K562 (cell line): ENCODE measurements around the gene CAMK2B. TPM values are rescaled to one million over a fixed set of nuclear protein-coding genes. Genes with fewer than 3 reads are reported as not detected.

Experiments used
- ATF2 ChIP-seq: sonication (generic); formaldehyde crosslinking; IDR thresholded peaks from 2 replicates; pipeline ENCODE4 v1.8.1; 2022; ENCODE audit warnings: missing genetic modification reagents
- CBX3 ChIP-seq, 2 experiments: IDR thresholded peaks; 1 replicate in 1 of 2; 2 replicates in 1 of 2; pipeline ENCODE4 v1.6.1; 2012; ENCODE audit warnings: inconsistent platforms in 2 of 2, low read length in 2 of 2, borderline replicate concordance in 1 of 2, control low read depth in 1 of 2
- CEBPZ ChIP-seq: fragments of 150-350 bp; IDR thresholded peaks from 2 replicates; pipeline ENCODE4 v1.6.1; 2014; ENCODE audit warnings: low read depth, mild to moderate bottlenecking, low read length, borderline replicate concordance
- CREB1 ChIP-seq, 2 experiments: sonication (generic) in 1 of 2; formaldehyde crosslinking in 1 of 2; IDR thresholded peaks; 2 replicates each; pipeline versions ENCODE4 v1.6.1 to v1.8.0; 2012 to 2022; ENCODE audit warnings: inconsistent platforms in 1 of 2, mild to moderate bottlenecking in 1 of 2, missing genetic modification reagents in 1 of 2, moderate library complexity in 1 of 2
- DIDO1 ChIP-seq: fragments of 450-650 bp; IDR thresholded peaks from 2 replicates; pipeline ENCODE4 v1.6.1; 2016; ENCODE audit warnings: low read depth, missing biosample characterization, missing genetic modification characterization
- MAFG ChIP-seq: fragments of 450-650 bp; conservative IDR thresholded peaks from 2 replicates; pipeline ENCODE4 v1.6.1; 2016; ENCODE audit warnings: missing genetic modification characterization, missing compliant biosample characterization
- MAX ChIP-seq: sonication (generic); formaldehyde crosslinking; IDR thresholded peaks from 2 replicates; pipeline ENCODE4 v1.9.0; 2022; ENCODE audit warnings: mild to moderate bottlenecking, missing genetic modification reagents
- MAZ ChIP-seq, 2 experiments: fragments of 450-650 bp in 1 of 2; sonication (generic) in 1 of 2; formaldehyde crosslinking; IDR thresholded peaks in 1 of 2; conservative IDR thresholded peaks in 1 of 2; 2 replicates each; pipeline versions ENCODE4 v1.4.0 to v1.5.0; 2020; ENCODE audit warnings: mild to moderate bottlenecking in 1 of 2, missing genetic modification reagents in 1 of 2
- NKRF ChIP-seq: fragments of 450-650 bp; IDR thresholded peaks from 2 replicates; pipeline ENCODE4 v1.6.1; 2016; ENCODE audit warnings: borderline replicate concordance
- NR2C2 ChIP-seq, 2 experiments: fragments of 200-800 bp in 1 of 2; sonication (Bioruptor generic) in 1 of 2; sonication (generic) in 1 of 2; formaldehyde crosslinking in 1 of 2; IDR thresholded peaks; 2 replicates each; pipeline versions ENCODE4 v1.6.1 to v1.8.0; 2016 to 2022; ENCODE audit warnings: mild to moderate bottlenecking in 1 of 2, missing compliant biosample characterization in 1 of 2, missing genetic modification characterization in 1 of 2, missing genetic modification reagents in 1 of 2
- SIX5 ChIP-seq, 2 experiments: IDR thresholded peaks; 2 replicates each; pipeline ENCODE4 v1.6.1; 2011; ENCODE audit warnings: low read length in 2 of 2, borderline replicate concordance in 1 of 2, low read depth in 1 of 2, mild to moderate bottlenecking in 1 of 2, moderate library complexity in 1 of 2; ENCODE audit not compliant: insufficient read depth in 1 of 2
- TCF3 ChIP-seq: sonication (generic); formaldehyde crosslinking; IDR thresholded peaks from 2 replicates; pipeline ENCODE4 v1.4.0; 2020; ENCODE audit warnings: mild to moderate bottlenecking, missing genetic modification reagents
- THRA ChIP-seq: fragments of 450-650 bp; IDR thresholded peaks from 2 replicates; pipeline ENCODE4 v1.6.1; 2017; ENCODE audit warnings: mild to moderate bottlenecking, moderate library complexity
- ZNF175 ChIP-seq: fragments of 200-800 bp; sonication (Bioruptor generic); IDR thresholded peaks from 2 replicates; pipeline ENCODE4 v1.6.1; 2016; ENCODE audit warnings: low read depth, mild to moderate bottlenecking, missing genetic modification characterization, missing compliant biosample characterization
- ZNF695 ChIP-seq: fragments of 450-650 bp; formaldehyde crosslinking; IDR thresholded peaks from 2 replicates; pipeline ENCODE4 v1.4.0; 2020; ENCODE audit warnings: mild to moderate bottlenecking, moderate library complexity
- polyA plus RNA-seq, 8 experiments: library from polyadenylated mRNA; depleted of rRNA in 4 of 8; stranded (reverse) in 5 of 8; unstranded in 3 of 8; fragments of >200 nt; fragmentation: Nextera tagmentation in 2 of 8; fragmentation: Illumina TruSeq in 1 of 8; extraction: Ambion mirVana in 2 of 8; extraction: Trizol in 1 of 8; gene quantifications; 2 replicates each; pipeline versions ENCODE4 v1.2.1 to v1.2.3, GENCODE V29; 2011 to 2014; ENCODE audit warnings: inconsistent platforms in 1 of 8, missing spikeins in 1 of 8
- total RNA-seq, 7 experiments: library from RNA; depleted of rRNA in 6 of 7; stranded (reverse); fragments of >200 nt in 6 of 7; fragmentation: Illumina TruSeq in 2 of 7; extraction: Trizol in 2 of 7; gene quantifications; 2 replicates each; pipeline versions ENCODE4 v1.2.1 to v1.2.3, GENCODE V29; 2011 to 2021; ENCODE audit warnings: low replicate concordance in 1 of 7

CAMK2B gene
- total and polyA plus RNA-seq, 9 of the 15 experiments (the other 6 are each of a cell fraction or from before 2014, with no cell fraction given) = 0.04 to 0.09 (median 0.05) TPM; not detected in 4

GRCh38 chr7:44257618-44258422, 67.6 kb downstream of the CAMK2B start (continued):
- TF ChIP-seq CEBPZ (no peak), NKRF (no peak), CREB1 (IDR thresholded peaks at IDR 0.05) (no peak), CREB1 (CRISPR knock-in tag; IDR thresholded peaks at IDR 0.05) (peak; percentile 24; the same call in 1 of the 2 replicates), SIX5 (IDR thresholded peaks at IDR 0.05; ENCODE audit: borderline replicate concordance in 1 of 2, insufficient read depth in 1 of 2, low read depth in 1 of 2, low read length in 2 of 2) (no peak), ATF2 (CRISPR knock-in tag) (no peak), DIDO1 (tag) (no peak), ZNF175 (CRISPR knock-in tag) (0 out of 2 replicates have a peak, but pooled peaks have one; percentile 35), MAFG (tag) (no peak), THRA (no peak), ZNF695 (CRISPR knock-in tag) (no peak), MAZ (CRISPR knock-in tag; conservative IDR thresholded peaks at IDR 0.05 in 1 of 2, IDR thresholded peaks at IDR 0.05 in 1 of 2) (peak; percentile 36 to 52; a peak in 2 of 4 replicates), TCF3 (peak; percentile 36; the same call in 1 of the 2 replicates), CBX3 (IDR thresholded peaks at IDR 0.05; ENCODE audit: borderline replicate concordance in 1 of 2, low read length in 2 of 2) (peak in 1 of 2 experiments; percentile 41; a peak in 1 of 3 replicates), NR2C2 (CRISPR knock-in tag; IDR thresholded peaks at IDR 0.05) (no peak; the same call in 1 of the 2 replicates), NR2C2 (tag; IDR thresholded peaks at IDR 0.05) (peak; percentile 65; the same call in 1 of the 2 replicates), MAX (CRISPR knock-in tag) (peak; percentile 91)
